Adrenal gland (tissue), 12 donors: ENCODE results near the gene ANKRD36B. TPM values are rescaled to one million over a fixed set of nuclear protein-coding genes. Genes with fewer than 3 reads are reported as not detected.
A peak's percentile ranks its signal among the peaks of the same experiment; 100 is the strongest.
"Not testable (repeated sequence)": the region's sequence is repeated elsewhere in the genome, so short reads cannot be mapped to it uniquely, and the experiment has no call there.

Experiments
- DNase-seq, 7 donors: peaks; one replicate each; pipeline ENCODE4 v3.0.0-alpha.2; 2019 to 2020
- H3K27ac ChIP-seq, 5 donors: fragments of 200-600 bp; sonication (generic) in 4 of 5; 1 replicate in 3 of 5; 2 replicates in 2 of 5; pipeline versions ENCODE4 v1.5.1 to v1.8.0; 2016 to 2020; ENCODE audit warnings: mild to moderate bottlenecking in 1 of 5
- H3K27me3 ChIP-seq: fragments of 200-600 bp; 2 replicates; pipeline ENCODE4 v1.8.0; 2021
- H3K36me3 ChIP-seq, 2 donors: fragments of 200-600 bp; replicated peaks in 1 of 2; 1 replicate in 1 of 2; 2 replicates in 1 of 2; pipeline versions ENCODE4 v1.5.1 to v1.8.0; 2018 to 2022
- H3K4me1 ChIP-seq, 2 donors: fragments of 200-600 bp; replicated peaks in 1 of 2; 1 replicate in 1 of 2; 2 replicates in 1 of 2; pipeline versions ENCODE4 v1.5.1 to v1.8.0; 2018 to 2021
- H3K4me3 ChIP-seq, 4 donors: fragments of 200-600 bp; sonication (generic) in 3 of 4; one replicate each; pipeline ENCODE4 v1.5.1; 2016 to 2018
- H3K9me3 ChIP-seq, 3 donors: fragments of 200-600 bp; sonication (generic) in 1 of 3; replicated peaks in 1 of 3; 1 replicate in 2 of 3; 2 replicates in 1 of 3; pipeline versions ENCODE4 v1.5.1 to v1.8.0; 2016 to 2021
- POLR2A ChIP-seq, 2 donors: fragments of 450-650 bp; IDR thresholded peaks; one replicate each; pipeline ENCODE4 v1.6.1; 2017; ENCODE audit warnings: antibody characterized with exemption in 2 of 2, mild to moderate bottlenecking in 2 of 2, moderate library complexity in 1 of 2
- WGBS, 4 donors: extraction: QIAGEN DNeasy Blood & Tissue Kit in 2 of 4; methylation state at CpG; one replicate each; pipeline versions ENCODE4 v1.1.5 to v1.1.7; 2013 to 2017; 5-methylcytosine and 5-hydroxymethylcytosine counted together
- intact Hi-C, 2 donors: fragments of 100-400 bp; cut with DNase I; formaldehyde crosslinking; loops; one replicate each; pipeline versions ENCODE4 v1.14.1 to v1.15.0; 2022 to 2023
- polyA plus RNA-seq, 3 donors: library from polyadenylated mRNA; stranded (reverse); fragments of 200-250 nt in 2 of 3; fragments of 350-450 nt in 1 of 3; fragmentation: Illumina TruSeq in 1 of 3; extraction: RNeasy Lipid Tissue Mini Kit (QIAGEN cat#74804) in 1 of 3; gene quantifications; one replicate each; pipeline ENCODE4 v1.2.3, GENCODE V29; 2013 to 2014
- total RNA-seq, 9 donors: library from RNA; depleted of rRNA in 4 of 9; stranded (reverse); fragments of >200 nt in 4 of 9; fragments of 120-200 nt in 1 of 9; fragmentation: NEBNext Ultra II Directional in 1 of 9; extraction: Animal tissue kit (Norgen Biotek cat#: 25700) in 1 of 9; gene quantifications; one replicate each; pipeline versions ENCODE4 v1.1.0 to v1.2.4, GENCODE V29; 2013 to 2023
- TF ChIP-seq, protein P1 (sequence below), 6 experiments: fragments of 450-650 bp in 4 of 6; fragments of 200-600 bp in 2 of 6; sonication (generic) in 1 of 6; IDR thresholded peaks; 1 replicate in 5 of 6; 2 replicates in 1 of 6; pipeline versions ENCODE4 v1.5.1 to v1.8.0; 2016 to 2021; ENCODE audit warnings: antibody characterized with exemption in 6 of 6, mild to moderate bottlenecking in 2 of 6, moderate library complexity in 1 of 6
- donor health status: healthy with polysubstance abuse.
- donor health status: Bipolar disorder and iron deficiency.
- donor health status: DM: yes; HTN: yes; CAD: no.
- donor health status: DM: no; HTN: no; CAD: no.
- donor health status: DM: no; HTN: no; CAD: no.
- donor health status: DM: yes; HTN: yes; CAD: no.

The ANKRD36B gene
- total and polyA plus RNA-seq, 12 donors: 3.2 to 122 (median 10.2) TPM

GRCh38 chr2:97546711-97547110, 43.0 kb downstream of the ANKRD36B start:
- Histone ChIP-seq H3K4me3 (no peak overlapping the region), H3K27me3 (no peaks in the 10 kb centered on the region), H3K27ac (no peak overlapping the region), H3K9me3 (no peaks in the 10 kb centered on the region), H3K4me1 (no peaks in the 10 kb centered on the region), H3K36me3 (peaks cover 0 to 4% of the 10 kb centered on the region in 2 donors)
- TF ChIP-seq, protein P1, sequence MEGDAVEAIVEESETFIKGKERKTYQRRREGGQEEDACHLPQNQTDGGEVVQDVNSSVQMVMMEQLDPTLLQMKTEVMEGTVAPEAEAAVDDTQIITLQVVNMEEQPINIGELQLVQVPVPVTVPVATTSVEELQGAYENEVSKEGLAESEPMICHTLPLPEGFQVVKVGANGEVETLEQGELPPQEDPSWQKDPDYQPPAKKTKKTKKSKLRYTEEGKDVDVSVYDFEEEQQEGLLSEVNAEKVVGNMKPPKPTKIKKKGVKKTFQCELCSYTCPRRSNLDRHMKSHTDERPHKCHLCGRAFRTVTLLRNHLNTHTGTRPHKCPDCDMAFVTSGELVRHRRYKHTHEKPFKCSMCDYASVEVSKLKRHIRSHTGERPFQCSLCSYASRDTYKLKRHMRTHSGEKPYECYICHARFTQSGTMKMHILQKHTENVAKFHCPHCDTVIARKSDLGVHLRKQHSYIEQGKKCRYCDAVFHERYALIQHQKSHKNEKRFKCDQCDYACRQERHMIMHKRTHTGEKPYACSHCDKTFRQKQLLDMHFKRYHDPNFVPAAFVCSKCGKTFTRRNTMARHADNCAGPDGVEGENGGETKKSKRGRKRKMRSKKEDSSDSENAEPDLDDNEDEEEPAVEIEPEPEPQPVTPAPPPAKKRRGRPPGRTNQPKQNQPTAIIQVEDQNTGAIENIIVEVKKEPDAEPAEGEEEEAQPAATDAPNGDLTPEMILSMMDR (IDR thresholded peaks at IDR 0.05): no peak
- TF ChIP-seq POLR2A (IDR thresholded peaks at IDR 0.05): no peak
- WGBS, 4 donors: 44 to 95% (median 94%) methylated on average over 2 of the region's 2 CpGs
- intact Hi-C loops: no loop called here
- no peak for DNase-seq

GRCh38 chr2:97544911-97545310, 44.8 kb downstream of the ANKRD36B start:
- H3K4me1 ChIP-seq, H3K4me3 ChIP-seq, H3K27me3 ChIP-seq, intact Hi-C loops, H3K36me3 ChIP-seq, H3K9me3 ChIP-seq, H3K27ac ChIP-seq, DNase-seq: not testable (repeated sequence)

- 94 to 100% (median 100%) methylated on average over 2 of the region's 2 CpGs; no CpG with 5 or more reads in 1 of the 4 donors for WGBS, 4 donors
- H3K4me3 ChIP-seq, H3K27me3 ChIP-seq, H3K4me1 ChIP-seq, DNase-seq, H3K9me3 ChIP-seq, intact Hi-C loops, H3K27ac ChIP-seq, H3K36me3 ChIP-seq: not testable (repeated sequence)
Observed at GRCh38 chr2:97525904-97526303, 63.8 kb downstream of the ANKRD36B start.

DNA sequence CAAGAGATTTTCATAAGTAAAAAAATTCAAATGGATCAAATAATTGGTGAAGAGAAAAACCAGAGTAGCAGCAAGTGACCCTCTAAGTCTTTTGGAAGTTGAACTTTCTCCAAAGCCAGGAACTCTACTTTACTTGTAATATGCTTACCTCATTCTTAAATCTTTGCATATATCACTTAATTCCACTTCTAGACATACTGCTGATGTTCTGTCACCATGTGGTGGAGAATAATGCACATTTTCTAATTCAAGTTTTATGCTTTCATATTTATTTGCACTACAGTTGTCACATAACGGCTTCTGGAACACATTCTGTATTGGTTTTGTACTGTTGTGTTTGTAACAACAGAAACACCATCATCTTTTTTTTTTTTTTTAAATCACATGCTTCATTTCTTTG, 65.9 kb downstream of the ANKRD36B start:
- H3K27me3 ChIP-seq, DNase-seq, H3K27ac ChIP-seq, intact Hi-C loops, H3K9me3 ChIP-seq, H3K36me3 ChIP-seq, H3K4me1 ChIP-seq, H3K4me3 ChIP-seq: not testable (repeated sequence)
- WGBS, 4 donors: 96 to 100% (median 96%) methylated on average over 1 of the region's 1 CpG; no CpG with 5 or more reads in 1 of the 4 donors

GRCh38 chr2:97522916-97523555, 66.6 kb downstream of the ANKRD36B start:
- intact Hi-C loops, DNase-seq, H3K27ac ChIP-seq, H3K4me3 ChIP-seq, H3K36me3 ChIP-seq, H3K9me3 ChIP-seq, H3K27me3 ChIP-seq, H3K4me1 ChIP-seq: not testable (repeated sequence)
- WGBS, 4 donors: no CpG with 5 or more reads among the region's 2 CpGs

DNA sequence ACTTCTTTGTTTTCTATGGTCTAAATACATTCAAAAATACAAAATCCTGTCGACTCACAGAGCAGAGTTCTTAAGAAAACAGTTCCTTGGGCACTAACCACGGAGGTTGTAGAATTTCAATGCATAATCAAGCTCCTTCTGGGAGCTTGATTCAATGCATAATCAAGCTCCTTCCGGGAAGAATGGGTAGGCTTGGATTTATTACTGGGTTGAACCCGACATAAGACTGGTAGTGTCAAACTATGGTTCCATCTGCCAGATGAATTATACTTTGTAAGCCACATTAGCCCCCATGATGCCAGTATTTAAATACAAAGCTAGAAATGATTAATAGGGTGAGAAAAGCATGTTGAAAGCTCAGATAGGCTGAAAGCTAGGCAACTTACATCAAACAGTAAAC, 94.0 kb downstream of the ANKRD36B start:
- H3K4me1 ChIP-seq, H3K27ac ChIP-seq, DNase-seq, intact Hi-C loops, H3K4me3 ChIP-seq, H3K9me3 ChIP-seq, H3K27me3 ChIP-seq, H3K36me3 ChIP-seq: not testable (repeated sequence)
- WGBS, 4 donors: 91 to 100% (median 100%) methylated on average over 1 to 4 of the region's 4 CpGs; no CpG with 5 or more reads in 1 of the 4 donors

DNA sequence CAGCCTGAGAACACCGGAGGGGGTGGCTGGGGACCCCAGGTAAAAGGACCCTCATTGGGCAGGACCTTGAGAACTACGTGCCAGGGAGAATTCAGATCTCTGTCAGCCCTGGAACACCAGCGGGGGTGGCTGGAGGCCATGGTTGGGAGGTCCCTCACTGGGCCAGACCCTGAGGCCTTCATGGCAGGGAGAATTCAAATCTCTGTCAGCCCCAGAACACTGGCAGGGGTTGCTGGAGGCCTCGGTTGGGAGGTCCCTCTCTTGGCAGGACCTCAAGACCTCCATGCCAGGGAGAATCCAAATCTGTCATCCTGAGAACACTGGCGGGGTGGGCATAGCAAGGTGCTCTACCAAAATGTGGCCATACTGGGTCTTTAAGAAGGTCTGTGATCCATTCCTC, 99.5 kb downstream of the ANKRD36B start:
- intact Hi-C loops, H3K27ac ChIP-seq, H3K4me1 ChIP-seq, H3K9me3 ChIP-seq, H3K36me3 ChIP-seq, H3K27me3 ChIP-seq, H3K4me3 ChIP-seq: not testable (repeated sequence)
- peak; percentile 0 to 50 (median 10) for DNase-seq
- 91 to 100% (median 97%) methylated on average over 2 to 5 of the region's 5 CpGs for WGBS, 4 donors

Other genes with a start within 250 kb of the ANKRD36B start
- gene COX5B, start 56.2 kb upstream of the ANKRD36B start, total RNA-seq: 1,000 to 10,000 TPM in 1 of 9 donors, 100 to 1,000 TPM in 8; 334 to 1,355 (median 389) TPM
- gene COX5B, start 56.2 kb upstream of the ANKRD36B start, polyA plus RNA-seq: 1,000 to 10,000 TPM in 2 of 3 donors, 100 to 1,000 TPM in 1; 198 to 1,683 (median 1,036) TPM
- 100 to 1,000 TPM in 5 of 9 donors, 10 to 100 TPM in 4; 45.1 to 130 (median 103) TPM for gene ACTR1B, start 74.2 kb upstream of the ANKRD36B start, total RNA-seq
- 100 to 1,000 TPM in 1 of 3 donors, 10 to 100 TPM in 2; 39.0 to 105 (median 88.6) TPM for gene ACTR1B, start 74.2 kb upstream of the ANKRD36B start, polyA plus RNA-seq
- 10 to 100 TPM in 1 of 9 donors, 1 to 10 TPM in 8; 1.2 to 29.3 (median 5.3) TPM for gene C2orf92, start 79.8 kb upstream of the ANKRD36B start, total RNA-seq
- 10 to 100 TPM in 2 of 3 donors, 1 to 10 TPM in 1; 4.1 to 50.0 (median 21.8) TPM for gene C2orf92, start 79.8 kb upstream of the ANKRD36B start, polyA plus RNA-seq
- 1 to 10 TPM in 8 of 9 donors, under 1 TPM in 1; 0.33 to 8.1 (median 2.1) TPM for gene ZAP70, start 123.7 kb upstream of the ANKRD36B start, total RNA-seq
- gene ZAP70, start 123.7 kb upstream of the ANKRD36B start, polyA plus RNA-seq: 1 to 10 TPM in 2 of 3 donors, under 1 TPM in 1; 0.62 to 8.3 (median 5.9) TPM